Keratinocyte (primary cell): ENCODE results near the gene UTS2B.

Experiments used
- EZH2 ChIP-seq: IDR thresholded peaks from one replicate; pipeline ENCODE4 v1.6.1; 2012; ENCODE audit warnings: inconsistent platforms, mild to moderate bottlenecking, low read length, moderate library complexity
- TF ChIP-seq, protein P1 (sequence below), 3 experiments: IDR thresholded peaks in 1 of 3; conservative IDR thresholded peaks in 1 of 3; optimal IDR thresholded peaks in 1 of 3; 2 replicates in 2 of 3; 3 replicates in 1 of 3; pipeline versions ENCODE3 to v1.5.1; 2011; ENCODE audit warnings: low read length in 3 of 3, mild to moderate bottlenecking in 3 of 3, moderate library complexity in 2 of 3, control low read depth in 1 of 3, inconsistent platforms in 1 of 3; ENCODE audit not compliant: insufficient read depth in 2 of 3; ENCODE audit errors: extremely low read depth in 1 of 3

DNA sequence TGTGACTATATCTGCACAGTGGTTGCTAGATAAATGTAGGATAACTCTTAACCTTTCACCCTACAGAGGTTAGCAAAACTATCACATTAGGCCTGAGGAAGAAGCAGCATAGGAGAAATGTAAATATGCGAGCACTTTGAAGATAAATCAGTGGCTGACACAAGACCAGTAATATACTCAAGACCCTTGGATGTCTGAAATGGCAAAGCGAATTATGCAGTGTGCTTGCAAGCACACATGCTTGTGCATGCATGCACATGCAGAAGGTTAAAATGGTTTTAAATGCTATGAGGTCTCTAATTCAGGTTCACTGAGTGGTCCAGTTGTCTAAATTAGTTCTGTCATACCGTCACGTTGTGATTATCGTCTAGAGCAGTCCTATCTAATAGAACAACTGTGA lies 13.6 kb upstream of the UTS2B start:
- TF ChIP-seq, protein P1, sequence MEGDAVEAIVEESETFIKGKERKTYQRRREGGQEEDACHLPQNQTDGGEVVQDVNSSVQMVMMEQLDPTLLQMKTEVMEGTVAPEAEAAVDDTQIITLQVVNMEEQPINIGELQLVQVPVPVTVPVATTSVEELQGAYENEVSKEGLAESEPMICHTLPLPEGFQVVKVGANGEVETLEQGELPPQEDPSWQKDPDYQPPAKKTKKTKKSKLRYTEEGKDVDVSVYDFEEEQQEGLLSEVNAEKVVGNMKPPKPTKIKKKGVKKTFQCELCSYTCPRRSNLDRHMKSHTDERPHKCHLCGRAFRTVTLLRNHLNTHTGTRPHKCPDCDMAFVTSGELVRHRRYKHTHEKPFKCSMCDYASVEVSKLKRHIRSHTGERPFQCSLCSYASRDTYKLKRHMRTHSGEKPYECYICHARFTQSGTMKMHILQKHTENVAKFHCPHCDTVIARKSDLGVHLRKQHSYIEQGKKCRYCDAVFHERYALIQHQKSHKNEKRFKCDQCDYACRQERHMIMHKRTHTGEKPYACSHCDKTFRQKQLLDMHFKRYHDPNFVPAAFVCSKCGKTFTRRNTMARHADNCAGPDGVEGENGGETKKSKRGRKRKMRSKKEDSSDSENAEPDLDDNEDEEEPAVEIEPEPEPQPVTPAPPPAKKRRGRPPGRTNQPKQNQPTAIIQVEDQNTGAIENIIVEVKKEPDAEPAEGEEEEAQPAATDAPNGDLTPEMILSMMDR (optimal IDR thresholded peaks at IDR 0.05 in 1 of 3, IDR thresholded peaks at IDR 0.05 in 1 of 3, conservative IDR thresholded peaks at IDR 0.05 in 1 of 3; ENCODE audit: extremely low read depth in 1 of 3, insufficient read depth in 2 of 3, low read length in 3 of 3) = no peak
- TF ChIP-seq EZH2 = no peak
